HG02678 (cell line): Measurements from ENCODE around the gene RIMOC1.
"Not testable (repeated sequence)": the region's sequence is repeated elsewhere in the genome, so short reads cannot be mapped to it uniquely, and the experiment has no call there.

Experiments
- ATAC-seq: cut with Tn5 transposase; IDR thresholded peaks from one replicate; pipeline ENCODE4 v1.9.1; 2021; ENCODE audit warnings: mild to moderate bottlenecking, moderate library complexity; ENCODE audit not compliant: unreplicated experiment

Gene RIMOC1

GRCh38 chr5:41891066-41891707 is 13.0 kb upstream of the RIMOC1 start:
- ATAC-seq, result peak; percentile 38

- ATAC-seq, result no peak
Observed at GRCh38 chr5:41892031-41892430, 12.1 kb upstream of the RIMOC1 start.

GRCh38 chr5:41893074-41893851 is 10.9 kb upstream of the RIMOC1 start:
- ATAC-seq, result peak; percentile 65

- ATAC-seq, result no peak
Observed at GRCh38 chr5:41896230-41896629, 7.9 kb upstream of the RIMOC1 start.

GRCh38 chr5:41903382-41903891 is 707 bp upstream of the RIMOC1 start:
- no peak for ATAC-seq

GRCh38 chr5:41906151-41906550 is 2.0 kb downstream of the RIMOC1 start:
- no peak for ATAC-seq

GRCh38 chr5:41908374-41909079 is 4.4 kb downstream of the RIMOC1 start:
- no peak for ATAC-seq

GRCh38 chr5:41918105-41918504 is 14.0 kb downstream of the RIMOC1 start:
- ATAC-seq, result peak; percentile 46

GRCh38 chr5:41921166-41921565 is 17.0 kb downstream of the RIMOC1 start:
- ATAC-seq, result no peak

GRCh38 chr5:41921874-41922273 is 17.7 kb downstream of the RIMOC1 start:
- no peak for ATAC-seq

- ATAC-seq, result no peak
Observed at GRCh38 chr5:41924526-41924871, 20.4 kb downstream of the RIMOC1 start.

GRCh38 chr5:41924872-41925554 is 20.9 kb downstream of the RIMOC1 start, which contains the start of gene FBXO4:
Gene FBXO4 (plus strand): TSS chr5:41925281. CDS start chr5:41925310, 29 bp downstream.
- ATAC-seq, result peak; percentile 94

GRCh38 chr5:41925555-41925951 is 21.4 kb downstream of the RIMOC1 start:
- ATAC-seq, result peak; percentile 23

- no peak for ATAC-seq
Observed at GRCh38 chr5:41927604-41928003, 23.5 kb downstream of the RIMOC1 start.

GRCh38 chr5:41929035-41929434 is 24.9 kb downstream of the RIMOC1 start:
- no peak for ATAC-seq

GRCh38 chr5:41932770-41933169 is 28.6 kb downstream of the RIMOC1 start:
- no peak for ATAC-seq

- no peak for ATAC-seq
Observed at GRCh38 chr5:41935544-41935943, 31.4 kb downstream of the RIMOC1 start.

- ATAC-seq, result no peak
Observed at GRCh38 chr5:41940641-41941040, 36.5 kb downstream of the RIMOC1 start.

- ATAC-seq, result not testable (repeated sequence)
Observed at GRCh38 chr5:41945332-41945955, 41.3 kb downstream of the RIMOC1 start.

- ATAC-seq, result no peak
Observed at GRCh38 chr5:41951224-41951623, 47.1 kb downstream of the RIMOC1 start.
